HG03097 (cell line): ENCODE results near the gene PLA2G6.

Source experiments
- ATAC-seq: cut with Tn5 transposase; IDR thresholded peaks from one replicate; pipeline ENCODE4 v1.9.1; 2021; ENCODE audit not compliant: unreplicated experiment, low FRiP score

PLA2G6 gene

GRCh38 chr22:38181453-38182200, at the start of gene PLA2G6:
PLA2G6 (minus strand) TSS chr22:38181830; CDS start chr22:38169426, 12,404 bp downstream.
- peak; percentile 86 for ATAC-seq

DNA sequence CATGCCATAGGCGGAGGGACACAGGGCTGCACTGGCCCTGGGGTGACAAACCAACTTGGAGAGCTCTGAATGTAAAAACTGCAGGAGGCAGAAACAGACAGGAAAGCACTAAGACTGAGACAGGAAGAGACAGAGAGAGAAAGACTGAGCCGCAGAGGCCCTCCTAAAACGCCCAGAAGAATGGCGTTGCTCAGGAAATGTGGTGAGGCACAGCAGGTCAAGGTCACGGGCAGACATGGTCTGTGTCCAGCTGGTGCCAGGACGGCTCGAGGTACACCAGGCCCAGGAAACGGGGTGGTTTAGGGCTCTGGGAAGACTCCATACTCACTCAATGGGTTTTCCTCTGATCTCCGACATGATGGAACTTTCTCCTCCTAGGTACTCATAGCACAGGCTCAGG, 49.3 kb upstream of the PLA2G6 start:
- ATAC-seq, result no peak

GRCh38 chr22:38230108-38230825, 48.6 kb upstream of the PLA2G6 start:
- no peak for ATAC-seq

DNA sequence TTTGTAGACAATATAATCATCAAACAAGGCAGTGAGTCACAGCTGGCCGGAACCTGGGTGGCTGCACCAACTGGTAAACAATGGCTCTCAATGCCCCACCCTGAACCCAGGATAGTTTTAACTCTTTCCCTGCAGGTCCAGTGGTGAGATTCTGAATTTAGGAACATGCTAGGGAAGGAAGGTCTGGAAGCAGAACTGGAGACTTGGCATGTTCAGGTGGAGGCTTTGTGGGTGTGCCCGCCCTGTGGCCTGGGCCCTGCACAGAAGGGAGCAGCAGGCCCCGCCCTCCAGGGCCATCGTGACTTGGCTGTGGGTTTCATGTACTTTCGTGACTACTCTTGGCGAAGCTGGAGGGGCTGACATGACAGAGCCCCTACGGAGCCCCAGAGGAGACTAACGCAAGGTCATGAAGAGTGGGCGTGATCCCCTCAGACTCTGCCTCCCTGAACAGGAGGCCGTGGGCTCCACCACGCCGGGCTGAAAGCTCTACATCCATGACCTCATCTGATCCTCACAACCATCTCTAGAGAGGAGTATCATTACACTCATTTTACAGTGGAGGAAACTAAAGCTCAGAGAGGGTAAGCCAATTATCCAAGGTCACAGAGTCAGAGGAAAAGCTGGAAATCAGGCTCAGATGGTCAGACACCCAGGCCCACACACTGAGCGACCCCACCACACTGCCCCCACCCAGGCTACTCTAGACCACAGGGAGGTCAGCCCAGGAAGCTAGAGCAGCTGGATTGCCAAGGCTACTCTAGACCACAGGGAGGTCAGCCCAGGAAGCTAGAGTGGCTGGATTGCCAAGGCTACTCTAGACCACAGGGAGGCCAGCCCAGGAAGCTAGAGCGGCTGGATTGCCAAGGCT, 47.5 kb upstream of the PLA2G6 start:
- no peak for ATAC-seq

DNA sequence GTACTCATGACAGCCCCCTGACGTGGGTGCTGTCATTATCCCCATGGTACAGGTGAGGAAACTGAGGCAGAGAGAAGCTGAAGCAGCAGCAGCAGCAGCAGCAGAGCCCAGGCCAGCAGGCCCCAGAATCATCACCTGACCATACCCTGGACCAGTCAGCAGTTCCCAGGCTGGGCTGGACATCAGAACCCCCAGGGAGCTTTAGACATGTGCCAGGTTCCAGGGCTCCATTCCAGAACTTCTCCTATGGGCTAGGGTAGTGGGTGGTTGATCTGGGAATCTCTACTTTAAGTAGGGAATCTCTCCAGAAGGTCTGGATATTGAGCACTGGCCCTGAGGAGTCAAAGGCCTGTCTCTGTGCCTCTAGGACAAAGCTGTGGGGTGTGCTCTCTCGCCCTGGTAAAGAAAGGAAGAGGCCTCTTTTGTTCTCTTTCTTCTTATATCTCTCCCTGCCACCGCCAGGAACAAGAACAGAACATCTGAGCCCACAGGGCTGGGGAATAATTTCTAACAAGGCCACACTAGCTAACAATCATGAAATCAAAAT, 46.8 kb upstream of the PLA2G6 start:
- no peak for ATAC-seq

GRCh38 chr22:38226853-38227649, 45.4 kb upstream of the PLA2G6 start:
- ATAC-seq, result no peak

- ATAC-seq, result no peak
Observed at GRCh38 chr22:38223289-38223960, 41.8 kb upstream of the PLA2G6 start.

GRCh38 chr22:38222797-38223119, 41.1 kb upstream of the PLA2G6 start:
- ATAC-seq, result no peak

DNA sequence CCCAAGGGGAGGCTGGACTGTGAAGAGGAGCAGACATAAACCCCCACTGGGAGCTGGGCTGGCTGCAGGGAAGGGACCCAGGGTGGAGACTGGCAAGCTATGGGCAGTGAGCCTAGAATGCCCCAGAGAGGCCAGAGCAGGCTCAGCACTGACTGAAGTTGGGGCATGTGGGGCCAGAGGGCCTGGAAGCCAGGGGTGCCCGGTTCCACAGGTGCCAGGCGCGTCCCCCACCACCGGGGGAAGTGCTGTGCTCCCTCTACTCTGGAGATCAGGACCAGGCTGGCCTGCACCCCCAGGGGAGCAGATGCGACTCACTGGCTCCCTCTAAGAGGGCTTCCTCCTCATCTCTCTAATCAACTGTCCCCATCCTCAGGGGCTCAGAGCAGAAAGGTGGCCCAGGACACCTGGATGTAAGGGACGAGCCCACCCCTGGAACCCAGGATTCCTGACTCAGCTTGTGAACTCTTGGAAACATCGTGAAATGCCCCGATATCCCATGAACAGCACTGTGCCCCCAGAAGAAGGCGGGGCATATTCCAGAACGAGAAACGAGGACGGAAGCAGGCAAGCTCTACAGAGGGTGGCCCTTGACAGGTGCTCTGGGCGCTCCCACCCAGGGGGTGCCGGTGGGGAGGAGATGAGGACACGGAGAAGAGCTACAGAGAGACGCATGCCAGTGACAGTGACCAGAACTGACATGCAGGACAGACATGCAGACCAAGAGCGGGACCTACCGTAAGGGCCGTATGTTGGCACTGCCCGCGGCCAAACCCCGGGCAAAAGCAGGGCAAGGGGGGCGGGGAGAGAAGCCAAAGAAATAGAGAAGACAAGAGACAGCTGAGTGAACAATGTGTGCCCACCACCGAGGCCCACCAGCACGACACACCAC, 40.5 kb upstream of the PLA2G6 start:
- no peak for ATAC-seq

DNA sequence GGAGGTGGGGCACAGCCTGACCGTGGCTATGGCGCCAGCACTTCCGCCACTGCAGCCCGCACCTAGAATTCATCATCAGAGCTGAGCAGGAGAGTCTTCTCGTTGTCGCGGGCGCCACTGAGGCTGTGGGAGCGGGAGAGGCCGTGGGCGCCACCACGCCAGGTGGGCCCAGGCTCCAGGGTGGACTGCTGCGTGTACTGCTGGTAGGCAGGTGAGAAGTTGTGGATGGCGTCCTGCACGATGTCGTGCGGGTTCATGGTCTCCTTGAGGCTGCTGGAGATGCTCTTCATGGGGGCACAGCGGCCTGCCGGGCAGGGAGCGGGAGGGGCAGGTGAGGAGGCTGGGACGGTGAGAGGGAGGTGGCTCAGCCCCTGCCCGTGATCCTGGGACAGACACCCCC, 39.8 kb upstream of the PLA2G6 start:
- ATAC-seq, result no peak

DNA sequence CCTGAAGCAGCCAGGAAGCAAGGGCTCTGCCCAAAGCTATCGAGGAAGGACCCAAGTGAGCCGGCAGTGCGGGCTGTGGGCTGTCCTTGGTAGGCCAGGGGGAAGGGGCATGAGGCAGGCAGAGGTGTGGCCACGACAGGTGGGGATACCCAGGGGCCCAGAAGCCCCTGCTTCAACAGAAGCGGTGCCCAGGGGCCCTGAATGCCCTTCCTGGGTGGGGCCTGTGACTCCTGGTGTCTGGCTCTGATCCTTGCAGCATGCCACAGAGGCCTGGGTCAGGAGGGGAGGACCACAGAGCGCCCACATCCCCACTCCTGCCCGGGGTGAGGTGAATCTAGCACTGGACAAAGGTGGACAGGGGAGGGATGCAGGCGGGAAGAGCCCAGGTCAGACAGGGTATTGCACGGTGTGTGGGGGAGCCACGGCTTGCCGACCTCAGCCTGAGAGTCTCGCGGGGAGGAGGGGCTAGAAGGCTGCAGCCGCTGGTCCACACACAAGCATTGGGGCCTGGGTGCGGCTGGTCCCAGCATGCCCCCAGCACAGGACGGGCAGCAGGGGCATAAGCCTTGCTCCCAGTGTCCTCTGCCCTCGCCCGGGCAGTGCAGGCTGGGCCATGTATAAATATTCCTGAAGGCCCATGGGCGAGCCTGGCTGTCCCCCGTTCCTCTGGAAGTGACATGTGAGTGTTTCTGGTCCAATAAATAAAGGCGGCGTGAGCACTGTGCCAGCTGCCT, 39.2 kb upstream of the PLA2G6 start:
- ATAC-seq, result no peak

GRCh38 chr22:38220163-38220562, 38.5 kb upstream of the PLA2G6 start:
- no peak for ATAC-seq

DNA sequence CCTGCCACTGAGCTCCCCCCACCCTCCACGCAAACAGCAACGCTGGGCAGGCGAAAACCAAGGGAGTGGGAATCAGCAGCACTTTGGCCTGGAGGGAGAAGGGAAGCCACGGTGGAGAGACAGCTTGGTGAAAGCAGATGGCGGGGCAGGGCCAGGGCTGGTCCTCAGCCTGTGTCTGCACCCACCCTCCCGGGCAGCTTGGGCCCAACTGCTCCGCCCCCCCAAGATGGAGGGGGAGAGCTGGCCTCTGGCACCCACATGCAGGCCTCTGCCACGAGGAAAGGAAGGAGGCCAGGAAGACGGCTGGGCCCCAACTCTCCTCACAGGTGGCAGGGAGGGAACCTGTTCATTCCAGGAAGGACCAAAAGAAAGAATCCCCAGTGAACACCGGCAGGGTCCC, 38.0 kb upstream of the PLA2G6 start:
- ATAC-seq, result no peak

GRCh38 chr22:38218661-38219622, 37.3 kb upstream of the PLA2G6 start:
- ATAC-seq, result no peak

DNA sequence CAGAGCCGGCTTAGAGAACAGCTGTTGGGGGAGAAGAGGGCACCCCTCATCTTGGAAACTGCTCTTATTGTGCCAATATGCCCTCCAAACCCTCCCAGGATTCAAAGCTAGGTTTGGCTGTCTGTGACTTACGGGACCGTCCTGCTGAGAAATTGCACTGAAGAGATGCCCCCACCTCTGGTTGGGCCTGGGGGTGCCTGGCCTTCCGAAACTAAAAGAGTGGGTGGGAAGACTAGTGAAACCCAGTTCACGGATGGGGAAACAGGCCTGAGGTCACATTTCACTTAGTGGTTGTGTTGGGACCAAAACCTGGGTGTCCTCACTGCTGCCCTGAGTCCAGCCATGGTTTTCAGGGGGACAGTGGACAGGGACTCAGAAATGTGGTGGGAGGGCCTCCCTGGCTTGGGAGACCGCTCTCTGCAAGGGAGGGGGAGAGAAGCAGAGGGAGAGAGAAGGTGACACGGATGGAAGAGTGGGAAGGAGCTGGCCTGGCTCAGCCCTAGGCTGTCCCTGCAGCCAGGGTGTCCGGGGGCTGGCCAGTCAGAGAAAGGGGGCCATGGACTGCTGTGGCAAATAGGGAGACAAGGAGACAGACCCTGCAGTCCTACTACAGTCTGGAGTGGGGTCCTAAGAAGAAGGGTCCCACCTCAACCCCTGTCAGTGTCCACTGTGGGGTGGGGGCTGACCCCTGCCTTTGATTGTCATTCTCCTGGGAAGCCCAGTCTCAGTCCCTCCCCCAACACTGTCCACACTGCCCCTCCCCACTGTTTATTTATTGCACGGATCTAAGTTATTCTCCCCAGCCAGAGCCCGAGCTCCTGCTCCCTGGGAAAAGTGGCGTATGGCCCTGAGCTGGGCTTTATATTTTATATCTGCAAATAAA, 33.8 kb upstream of the PLA2G6 start:
- no peak for ATAC-seq
